Neural progenitor cell (in vitro differentiated cells): ENCODE measurements around the gene SINHCAF. TPM values are rescaled to one million over a fixed set of nuclear protein-coding genes. Genes with fewer than 3 reads are reported as not detected.
"Not testable (repeated sequence)": the region's sequence is repeated elsewhere in the genome, so short reads cannot be mapped to it uniquely, and the experiment has no call there.

ENCODE experiments used
- DNase-seq: peaks from one replicate; pipeline ENCODE4 v3.0.0-alpha.2; 2016; ENCODE audit warnings: low spot score
- H2AFZ ChIP-seq: fragments of 200-600 bp; sonication (generic); replicated peaks from 2 replicates; pipeline ENCODE4 v1.6.1; 2016; ENCODE audit warnings: antibody characterized with exemption
- H3F3A ChIP-seq: fragments of 200-600 bp; sonication (generic); 2 replicates; pipeline ENCODE4 v1.6.1; 2016; ENCODE audit warnings: antibody characterized with exemption, low read depth
- H3K27ac ChIP-seq: fragments of 200-600 bp; sonication (generic); 2 replicates; pipeline ENCODE4 v1.5.1; 2016; ENCODE audit warnings: mild to moderate bottlenecking
- H3K27me3 ChIP-seq: fragments of 200-600 bp; sonication (generic); 2 replicates; pipeline ENCODE4 v1.6.1; 2016; ENCODE audit warnings: mild to moderate bottlenecking, moderate library complexity
- H3K36me3 ChIP-seq: fragments of 200-600 bp; sonication (generic); 2 replicates; pipeline ENCODE4 v1.5.1; 2016
- H3K4me1 ChIP-seq: fragments of 200-600 bp; sonication (generic); 2 replicates; pipeline ENCODE4 v1.6.1; 2016; ENCODE audit warnings: mixed run types
- H3K4me2 ChIP-seq: fragments of 200-600 bp; sonication (generic); 2 replicates; pipeline ENCODE4 v1.6.1; 2016
- H3K4me3 ChIP-seq: fragments of 200-600 bp; sonication (generic); 2 replicates; pipeline ENCODE4 v1.5.1; 2016
- H3K79me2 ChIP-seq: fragments of 200-600 bp; sonication (generic); 2 replicates; pipeline ENCODE4 v1.6.1; 2016; ENCODE audit warnings: low read depth
- H3K9ac ChIP-seq: fragments of 200-600 bp; sonication (generic); 2 replicates; pipeline ENCODE4 v1.6.1; 2016
- H3K9me3 ChIP-seq: fragments of 200-600 bp; sonication (generic); 2 replicates; pipeline ENCODE4 v1.5.1; 2016; ENCODE audit warnings: low read depth
- H4K20me1 ChIP-seq: fragments of 200-600 bp; sonication (generic); 2 replicates; pipeline ENCODE4 v1.6.1; 2016; ENCODE audit warnings: low read depth
- H3K27ac Mint-ChIP-seq: 3 replicates; pipeline ENCODE4 v1.8.0; 2021; ENCODE audit warnings: mixed read lengths
- H3K27me3 Mint-ChIP-seq: 2 replicates; pipeline ENCODE4 v1.8.0; 2022; ENCODE audit warnings: low read depth, mild to moderate bottlenecking, inconsistent platforms, moderate library complexity, mixed read lengths; ENCODE audit not compliant: insufficient read depth
- H3K36me3 Mint-ChIP-seq: 3 replicates; pipeline ENCODE4 v1.8.0; 2021; ENCODE audit warnings: mixed read lengths
- H3K4me1 Mint-ChIP-seq: 3 replicates; pipeline ENCODE4 v1.8.0; 2021; ENCODE audit warnings: mixed read lengths
- H3K4me3 Mint-ChIP-seq: 3 replicates; pipeline ENCODE4 v1.8.0; 2021; ENCODE audit warnings: mild to moderate bottlenecking, moderate library complexity, mixed read lengths
- H3K9me3 Mint-ChIP-seq: 3 replicates; pipeline ENCODE4 v1.8.0; 2020; ENCODE audit warnings: mixed read lengths
- EZH2 ChIP-seq: fragments of 200-600 bp; sonication (generic); IDR thresholded peaks from 2 replicates; pipeline ENCODE4 v1.6.1; 2017; ENCODE audit warnings: antibody characterized with exemption, mild to moderate bottlenecking, moderate library complexity
- EZH2phosphoT487 ChIP-seq: fragments of 200-600 bp; sonication (generic); IDR thresholded peaks from 2 replicates; pipeline ENCODE4 v1.6.1; 2017; ENCODE audit warnings: antibody characterized with exemption
- total RNA-seq: library from RNA; depleted of rRNA; stranded (reverse); fragments of >200 nt; gene quantifications from 2 replicates; pipeline ENCODE4 v1.2.3, GENCODE V29; 2015; ENCODE audit warnings: low replicate concordance
- TF ChIP-seq, protein P1 (sequence below): fragments of 200-600 bp; sonication (generic); IDR thresholded peaks from 2 replicates; pipeline ENCODE4 v1.5.1; 2017; ENCODE audit warnings: antibody characterized with exemption, mild to moderate bottlenecking

SINHCAF gene
- total RNA-seq, 1 donor from 2014 or later = 1,260 TPM

DNA sequence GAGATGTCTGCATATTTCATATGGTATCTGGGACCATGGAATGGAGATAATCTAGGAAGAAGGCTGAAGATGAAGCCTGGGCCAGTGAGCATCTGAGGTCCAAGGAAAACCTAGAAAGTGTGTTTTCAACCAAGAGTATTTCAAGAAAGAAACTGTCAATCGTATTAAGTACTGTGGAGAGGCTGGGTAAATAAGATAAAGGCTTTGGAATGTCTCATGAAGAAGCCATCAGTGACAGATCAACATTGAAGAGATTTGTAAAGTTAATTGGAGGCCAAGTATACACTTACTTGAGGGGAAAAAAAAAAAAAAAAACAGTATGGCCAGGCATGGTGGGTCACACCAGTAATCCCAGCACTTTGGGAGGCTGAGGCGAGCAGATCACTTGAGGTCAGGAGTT, 48.9 kb downstream of the SINHCAF start:
- Mint-ChIP-seq H3K36me3 (peaks cover 15% of the 10 kb centered on the region), H3K27me3 (no peaks in the 10 kb centered on the region), H3K4me1 (peaks cover 20% of the 10 kb centered on the region), H3K9me3 (no peaks in the 10 kb centered on the region), H3K27ac (no peak overlapping the region), H3K4me3 (no peak overlapping the region)
- H3K9ac ChIP-seq = no peak overlapping the region
- H4K20me1 ChIP-seq = peaks cover 53% of the 10 kb centered on the region
- no peaks in the 10 kb centered on the region for H3K27me3 ChIP-seq
- peaks cover 81% of the 10 kb centered on the region for H3F3A ChIP-seq
- H3K79me2 ChIP-seq = peaks cover 34% of the 10 kb centered on the region
- no peak for DNase-seq
- TF ChIP-seq EZH2 = no peak
- no peak for TF ChIP-seq EZH2phosphoT487
- TF ChIP-seq, protein P1, sequence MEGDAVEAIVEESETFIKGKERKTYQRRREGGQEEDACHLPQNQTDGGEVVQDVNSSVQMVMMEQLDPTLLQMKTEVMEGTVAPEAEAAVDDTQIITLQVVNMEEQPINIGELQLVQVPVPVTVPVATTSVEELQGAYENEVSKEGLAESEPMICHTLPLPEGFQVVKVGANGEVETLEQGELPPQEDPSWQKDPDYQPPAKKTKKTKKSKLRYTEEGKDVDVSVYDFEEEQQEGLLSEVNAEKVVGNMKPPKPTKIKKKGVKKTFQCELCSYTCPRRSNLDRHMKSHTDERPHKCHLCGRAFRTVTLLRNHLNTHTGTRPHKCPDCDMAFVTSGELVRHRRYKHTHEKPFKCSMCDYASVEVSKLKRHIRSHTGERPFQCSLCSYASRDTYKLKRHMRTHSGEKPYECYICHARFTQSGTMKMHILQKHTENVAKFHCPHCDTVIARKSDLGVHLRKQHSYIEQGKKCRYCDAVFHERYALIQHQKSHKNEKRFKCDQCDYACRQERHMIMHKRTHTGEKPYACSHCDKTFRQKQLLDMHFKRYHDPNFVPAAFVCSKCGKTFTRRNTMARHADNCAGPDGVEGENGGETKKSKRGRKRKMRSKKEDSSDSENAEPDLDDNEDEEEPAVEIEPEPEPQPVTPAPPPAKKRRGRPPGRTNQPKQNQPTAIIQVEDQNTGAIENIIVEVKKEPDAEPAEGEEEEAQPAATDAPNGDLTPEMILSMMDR = no peak
- peaks cover 15% of the 10 kb centered on the region for H3K36me3 ChIP-seq
- peaks cover 23% of the 10 kb centered on the region for H3K4me1 ChIP-seq
- H3K4me3 ChIP-seq = no peak overlapping the region
- H2AFZ ChIP-seq = no peak overlapping the region
- no peaks in the 10 kb centered on the region for H3K9me3 ChIP-seq
- H3K4me2 ChIP-seq = no peak overlapping the region
- H3K27ac ChIP-seq = no peak overlapping the region

DNA sequence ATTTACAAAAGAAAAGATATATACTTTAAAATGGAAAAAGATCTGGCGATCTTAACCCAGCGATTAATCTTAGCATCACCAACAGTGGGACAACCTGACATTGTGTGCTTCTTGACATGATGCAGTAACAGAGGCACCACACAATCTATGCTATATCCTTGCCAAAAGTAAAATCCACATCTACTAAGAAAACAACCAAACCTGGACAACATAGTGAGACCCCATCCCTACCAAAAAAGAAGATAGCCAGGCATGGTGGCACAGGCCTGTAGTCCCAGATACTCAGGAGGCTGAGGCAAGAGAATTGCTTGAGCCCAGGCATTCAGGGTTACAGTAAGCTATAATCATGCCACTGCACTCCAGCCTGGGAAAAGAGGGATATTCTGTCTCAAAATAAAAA, 50.5 kb downstream of the SINHCAF start:
- Histone ChIP-seq H3K4me1 (peaks cover 23% of the 10 kb centered on the region), H4K20me1 (peaks cover 48% of the 10 kb centered on the region), H3K27ac (no peak overlapping the region), H3K27me3 (no peaks in the 10 kb centered on the region), H2AFZ (no peak overlapping the region), H3F3A (peaks cover 77% of the 10 kb centered on the region), H3K4me3 (no peak overlapping the region), H3K79me2 (peaks cover 29% of the 10 kb centered on the region), H3K36me3 (peaks cover 15% of the 10 kb centered on the region), H3K9me3 (no peaks in the 10 kb centered on the region), H3K4me2 (no peak overlapping the region), H3K9ac (no peak overlapping the region)
- H3K4me3 Mint-ChIP-seq = no peak overlapping the region
- no peaks in the 10 kb centered on the region for H3K9me3 Mint-ChIP-seq
- H3K4me1 Mint-ChIP-seq = peaks cover 20% of the 10 kb centered on the region
- peaks cover 12% of the 10 kb centered on the region for H3K36me3 Mint-ChIP-seq
- no peak overlapping the region for H3K27ac Mint-ChIP-seq
- TF ChIP-seq, protein P1 = no peak
- H3K27me3 Mint-ChIP-seq = no peaks in the 10 kb centered on the region
- no peak for DNase-seq

DNA sequence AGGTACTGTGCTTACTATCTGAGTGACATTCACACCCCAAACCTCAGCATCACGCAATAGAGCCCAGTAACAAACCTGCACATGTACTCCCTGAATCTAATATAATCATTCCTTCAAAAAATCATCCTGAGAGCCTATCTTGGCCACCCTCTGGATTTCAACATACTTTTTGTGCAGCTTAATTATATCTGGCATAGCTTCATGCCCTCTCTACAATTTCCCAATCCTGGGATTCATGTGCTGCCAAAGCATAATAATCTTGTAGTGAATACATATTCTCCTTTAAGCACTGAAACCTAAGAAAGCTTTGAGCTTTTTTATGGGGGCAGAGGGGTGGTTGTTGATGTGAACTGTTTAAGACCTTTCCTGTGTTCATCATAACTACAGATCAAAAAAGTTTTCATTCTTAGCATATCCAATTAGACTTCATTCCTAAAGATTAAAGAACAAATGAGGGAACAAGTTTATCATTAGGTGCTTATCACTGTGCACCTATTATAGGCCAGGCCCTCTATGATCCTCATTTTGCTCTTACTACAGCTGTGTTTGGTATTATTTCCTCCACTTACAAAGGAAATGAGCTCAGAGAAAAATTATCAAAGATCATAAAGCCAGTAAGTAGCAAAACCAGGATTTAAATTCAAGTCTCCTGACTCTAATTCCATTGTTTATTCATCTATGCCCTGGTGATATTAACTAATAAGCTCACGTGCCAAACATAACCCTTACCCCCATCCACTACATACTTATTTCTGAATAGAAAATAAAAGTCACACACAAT, 51.2 kb downstream of the SINHCAF start:
- H3K27ac ChIP-seq = no peak overlapping the region
- H3K36me3 ChIP-seq = peaks cover 11% of the 10 kb centered on the region
- no peaks in the 10 kb centered on the region for H3K9me3 Mint-ChIP-seq
- no peak for DNase-seq
- H3K27me3 ChIP-seq = no peaks in the 10 kb centered on the region
- peaks cover 12% of the 10 kb centered on the region for H3K36me3 Mint-ChIP-seq
- H3K4me2 ChIP-seq = no peak overlapping the region
- no peak overlapping the region for H3K4me3 ChIP-seq
- H3K27me3 Mint-ChIP-seq = peaks cover under 1% of the 10 kb centered on the region
- H3K9ac ChIP-seq = no peak overlapping the region
- H3K9me3 ChIP-seq = no peaks in the 10 kb centered on the region
- H3K4me3 Mint-ChIP-seq = no peak overlapping the region
- H3K79me2 ChIP-seq = peaks cover 23% of the 10 kb centered on the region
- TF ChIP-seq EZH2phosphoT487 (no peak), EZH2 (no peak)
- TF ChIP-seq, protein P1 = no peak
- peaks cover 40% of the 10 kb centered on the region for H4K20me1 ChIP-seq
- peaks cover 17% of the 10 kb centered on the region for H3K4me1 ChIP-seq
- peaks cover 76% of the 10 kb centered on the region for H3F3A ChIP-seq
- no peak overlapping the region for H2AFZ ChIP-seq
- H3K27ac Mint-ChIP-seq = no peak overlapping the region
- H3K4me1 Mint-ChIP-seq = peaks cover 16% of the 10 kb centered on the region

DNA sequence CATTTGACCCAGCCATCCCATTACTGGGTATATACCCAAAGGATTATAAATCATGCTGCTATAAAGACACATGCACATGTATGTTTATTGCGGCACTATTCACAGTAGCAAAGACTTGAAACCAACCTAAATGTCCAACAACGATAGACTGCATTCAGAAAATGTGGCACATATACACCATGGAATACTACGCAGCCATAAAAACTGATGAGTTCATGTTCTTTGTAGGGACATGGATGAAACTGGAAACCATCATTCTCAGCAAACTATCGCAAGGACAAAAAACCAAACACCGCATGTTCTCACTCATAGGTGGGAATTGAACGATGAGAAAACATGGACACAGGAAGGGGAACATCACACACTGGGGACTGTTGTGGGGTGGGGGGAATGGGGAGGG, 52.2 kb downstream of the SINHCAF start:
- H3K27ac Mint-ChIP-seq, H3K4me2 ChIP-seq, H3K27me3 ChIP-seq, H3K9me3 Mint-ChIP-seq, H3K9ac ChIP-seq, H3K4me3 Mint-ChIP-seq, H3K4me1 Mint-ChIP-seq, H2AFZ ChIP-seq, H3K9me3 ChIP-seq, H3K27ac ChIP-seq, H3K27me3 Mint-ChIP-seq, DNase-seq, H3K4me3 ChIP-seq, H3K4me1 ChIP-seq: not testable (repeated sequence)
- peaks cover 16% of the 10 kb centered on the region for H3K36me3 Mint-ChIP-seq
- H3K36me3 ChIP-seq = peaks cover 11% of the 10 kb centered on the region
- H3F3A ChIP-seq = peaks cover 68% of the 10 kb centered on the region
- H4K20me1 ChIP-seq = peaks cover 31% of the 10 kb centered on the region
- peaks cover 23% of the 10 kb centered on the region for H3K79me2 ChIP-seq
